Liver (tissue), 9 donors: ENCODE measurements around the gene TEX51. TPM values are rescaled to one million over a fixed set of nuclear protein-coding genes. Genes with fewer than 3 reads are reported as not detected.

Experiments used
- DNase-seq: peaks from one replicate; pipeline ENCODE4 v3.0.0-alpha.2; 2017; ENCODE audit warnings: low spot score
- H3K27ac ChIP-seq, 2 donors: one replicate each; pipeline ENCODE4 v1.7.0; 2013; ENCODE audit warnings: inconsistent platforms in 2 of 2, low read length in 2 of 2, control low read depth in 1 of 2, low read depth in 1 of 2, mild to moderate bottlenecking in 1 of 2
- H3K27me3 ChIP-seq, 4 donors: one replicate each; pipeline versions ENCODE4 v1.6.1 to v1.7.0; 2013; ENCODE audit warnings: low read length in 3 of 4, inconsistent platforms in 1 of 4, mild to moderate bottlenecking in 1 of 4, moderate library complexity in 1 of 4; ENCODE audit not compliant: control insufficient read depth in 4 of 4, insufficient read depth in 4 of 4
- H3K36me3 ChIP-seq, 4 donors: one replicate each; pipeline versions ENCODE4 v1.6.1 to v1.7.0; 2013; ENCODE audit warnings: low read length in 3 of 4, mild to moderate bottlenecking in 3 of 4, low read depth in 1 of 4, moderate library complexity in 1 of 4; ENCODE audit not compliant: control insufficient read depth in 4 of 4, insufficient read depth in 3 of 4
- H3K4me1 ChIP-seq, 4 donors: one replicate each; pipeline versions ENCODE4 v1.6.1 to v1.7.0; 2013; ENCODE audit warnings: low read length in 3 of 4, mild to moderate bottlenecking in 3 of 4, moderate library complexity in 1 of 4; ENCODE audit not compliant: control insufficient read depth in 4 of 4, insufficient read depth in 4 of 4
- H3K4me3 ChIP-seq, 3 donors: one replicate each; pipeline versions ENCODE4 v1.6.1 to v1.7.0; 2013; ENCODE audit warnings: low read length in 3 of 3, control low read depth in 1 of 3, low read depth in 1 of 3, mild to moderate bottlenecking in 1 of 3
- H3K9ac ChIP-seq, 2 donors: one replicate each; pipeline ENCODE4 v1.7.0; 2013; ENCODE audit warnings: low read length in 2 of 2, mild to moderate bottlenecking in 2 of 2, moderate library complexity in 2 of 2, control low read depth in 1 of 2, low read depth in 1 of 2
- H3K9me3 ChIP-seq, 4 donors: one replicate each; pipeline versions ENCODE4 v1.6.1 to v1.7.0; 2013; ENCODE audit warnings: low read length in 3 of 4; ENCODE audit not compliant: control insufficient read depth in 4 of 4
- ATF3 ChIP-seq: IDR thresholded peaks from 2 replicates; pipeline ENCODE4 v1.6.1; 2016; ENCODE audit warnings: antibody characterized with exemption
- EGR1 ChIP-seq, 2 donors: IDR thresholded peaks; 2 replicates each; pipeline ENCODE4 v1.6.1; 2016 to 2018; ENCODE audit warnings: antibody characterized with exemption in 2 of 2, low read depth in 2 of 2
- FOXA1 ChIP-seq: IDR thresholded peaks from 2 replicates; pipeline ENCODE4 v1.6.1; 2016; ENCODE audit warnings: antibody characterized with exemption
- FOXA2 ChIP-seq: IDR thresholded peaks from 2 replicates; pipeline ENCODE4 v1.6.1; 2016; ENCODE audit warnings: antibody characterized with exemption
- GABPA ChIP-seq, 2 donors: IDR thresholded peaks in 1 of 2; conservative IDR thresholded peaks in 1 of 2; 2 replicates each; pipeline ENCODE4 v1.6.1; 2016; ENCODE audit warnings: antibody characterized with exemption in 2 of 2, mild to moderate bottlenecking in 1 of 2, moderate library complexity in 1 of 2
- HNF4A ChIP-seq, 2 donors: conservative IDR thresholded peaks; 2 replicates each; pipeline ENCODE4 v1.6.1; 2016; ENCODE audit warnings: antibody characterized with exemption in 2 of 2, mild to moderate bottlenecking in 2 of 2
- HNF4G ChIP-seq: IDR thresholded peaks from 2 replicates; pipeline ENCODE4 v1.6.1; 2016; ENCODE audit warnings: antibody characterized with exemption
- JUND ChIP-seq, 2 donors: IDR thresholded peaks; 2 replicates each; pipeline ENCODE4 v1.6.1; 2016; ENCODE audit warnings: antibody characterized with exemption in 2 of 2
- MAX ChIP-seq: IDR thresholded peaks from 2 replicates; pipeline ENCODE4 v1.6.1; 2016; ENCODE audit warnings: antibody characterized with exemption
- NR2F2 ChIP-seq: IDR thresholded peaks from 2 replicates; pipeline ENCODE4 v1.6.1; 2016; ENCODE audit warnings: antibody characterized with exemption
- RAD21 ChIP-seq, 2 donors: IDR thresholded peaks; 2 replicates each; pipeline ENCODE4 v1.6.1; 2016; ENCODE audit warnings: antibody characterized with exemption in 2 of 2, mild to moderate bottlenecking in 2 of 2
- RXRA ChIP-seq, 2 donors: IDR thresholded peaks; 2 replicates each; pipeline ENCODE4 v1.6.1; 2017 to 2018; ENCODE audit warnings: antibody characterized with exemption in 2 of 2, mild to moderate bottlenecking in 1 of 2
- SP1 ChIP-seq: IDR thresholded peaks from 2 replicates; pipeline ENCODE4 v1.6.1; 2018; ENCODE audit warnings: antibody characterized with exemption, mild to moderate bottlenecking
- TAF1 ChIP-seq: conservative IDR thresholded peaks from 2 replicates; pipeline ENCODE4 v1.6.1; 2016; ENCODE audit warnings: antibody characterized with exemption, mild to moderate bottlenecking
- YY1 ChIP-seq: IDR thresholded peaks from 2 replicates; pipeline ENCODE4 v1.6.1; 2016; ENCODE audit warnings: antibody characterized with exemption, mild to moderate bottlenecking
- ZBTB33 ChIP-seq: IDR thresholded peaks from 2 replicates; pipeline ENCODE4 v1.6.1; 2016; ENCODE audit warnings: antibody characterized with exemption
- WGBS: extraction: QIAGEN DNeasy Blood & Tissue Kit; methylation state at CpG from one replicate; pipeline ENCODE4 v1.1.7; 2013; 5-methylcytosine and 5-hydroxymethylcytosine counted together
- polyA plus RNA-seq, 2 donors: library from polyadenylated mRNA; stranded (reverse) in 1 of 2; unstranded in 1 of 2; fragments of 200-250 nt in 1 of 2; fragments of >200 nt in 1 of 2; fragmentation: Nextera tagmentation in 1 of 2; extraction: Ambion mirVana in 1 of 2; gene quantifications; one replicate each; pipeline versions ENCODE4 v1.2.1 to v1.2.3, GENCODE V29; 2013 to 2015
- total RNA-seq, 2 donors: library from RNA; depleted of rRNA; stranded (reverse); fragments of >200 nt; gene quantifications; one replicate each; pipeline ENCODE4 v1.2.3, GENCODE V29; 2014
- TF ChIP-seq, protein P1 (sequence below): IDR thresholded peaks from 2 replicates; pipeline ENCODE4 v1.6.1; 2016; ENCODE audit warnings: antibody characterized with exemption, mild to moderate bottlenecking
- donor health status: healthy.
- donor health status: healthy.
- donor health status: healthy.
- donor health status: healthy.
- donor health status: healthy.

The TEX51 gene
- total and polyA plus RNA-seq, 4 donors, result not detected

GRCh38 chr2:126849486-126849885 lies 49.2 kb upstream of the TEX51 start:
- WGBS, result 60% methylated on average over 4 of the region's 4 CpGs
- no peak for TF ChIP-seq YY1
- no peak for TF ChIP-seq GABPA (IDR thresholded peaks at IDR 0.05 in 1 of 2, conservative IDR thresholded peaks at IDR 0.05 in 1 of 2)
- TF ChIP-seq, protein P1, sequence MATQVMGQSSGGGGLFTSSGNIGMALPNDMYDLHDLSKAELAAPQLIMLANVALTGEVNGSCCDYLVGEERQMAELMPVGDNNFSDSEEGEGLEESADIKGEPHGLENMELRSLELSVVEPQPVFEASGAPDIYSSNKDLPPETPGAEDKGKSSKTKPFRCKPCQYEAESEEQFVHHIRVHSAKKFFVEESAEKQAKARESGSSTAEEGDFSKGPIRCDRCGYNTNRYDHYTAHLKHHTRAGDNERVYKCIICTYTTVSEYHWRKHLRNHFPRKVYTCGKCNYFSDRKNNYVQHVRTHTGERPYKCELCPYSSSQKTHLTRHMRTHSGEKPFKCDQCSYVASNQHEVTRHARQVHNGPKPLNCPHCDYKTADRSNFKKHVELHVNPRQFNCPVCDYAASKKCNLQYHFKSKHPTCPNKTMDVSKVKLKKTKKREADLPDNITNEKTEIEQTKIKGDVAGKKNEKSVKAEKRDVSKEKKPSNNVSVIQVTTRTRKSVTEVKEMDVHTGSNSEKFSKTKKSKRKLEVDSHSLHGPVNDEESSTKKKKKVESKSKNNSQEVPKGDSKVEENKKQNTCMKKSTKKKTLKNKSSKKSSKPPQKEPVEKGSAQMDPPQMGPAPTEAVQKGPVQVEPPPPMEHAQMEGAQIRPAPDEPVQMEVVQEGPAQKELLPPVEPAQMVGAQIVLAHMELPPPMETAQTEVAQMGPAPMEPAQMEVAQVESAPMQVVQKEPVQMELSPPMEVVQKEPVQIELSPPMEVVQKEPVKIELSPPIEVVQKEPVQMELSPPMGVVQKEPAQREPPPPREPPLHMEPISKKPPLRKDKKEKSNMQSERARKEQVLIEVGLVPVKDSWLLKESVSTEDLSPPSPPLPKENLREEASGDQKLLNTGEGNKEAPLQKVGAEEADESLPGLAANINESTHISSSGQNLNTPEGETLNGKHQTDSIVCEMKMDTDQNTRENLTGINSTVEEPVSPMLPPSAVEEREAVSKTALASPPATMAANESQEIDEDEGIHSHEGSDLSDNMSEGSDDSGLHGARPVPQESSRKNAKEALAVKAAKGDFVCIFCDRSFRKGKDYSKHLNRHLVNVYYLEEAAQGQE, result no peak
- TF ChIP-seq ZBTB33, result no peak
- no peak for TF ChIP-seq HNF4G
- no peak for TF ChIP-seq TAF1
- no peak for TF ChIP-seq MAX
- no peak for TF ChIP-seq HNF4A (conservative IDR thresholded peaks at IDR 0.05)
- TF ChIP-seq FOXA1, result no peak
- no peak for TF ChIP-seq RXRA (IDR thresholded peaks at IDR 0.05)
- TF ChIP-seq SP1, result no peak
- no peak for TF ChIP-seq NR2F2
- TF ChIP-seq FOXA2, result no peak
- no peak for TF ChIP-seq EGR1 (IDR thresholded peaks at IDR 0.05; ENCODE audit: low read depth in 2 of 2)
- TF ChIP-seq JUND (IDR thresholded peaks at IDR 0.05), result no peak
- no peaks in the 10 kb centered on the region for H3K27me3 ChIP-seq
- no peak overlapping the region for H3K4me3 ChIP-seq
- no peak overlapping the region for H3K27ac ChIP-seq
- H3K4me1 ChIP-seq, result no peaks in the 10 kb centered on the region
- DNase-seq, result no peak
- H3K36me3 ChIP-seq, result no peaks in the 10 kb centered on the region
- no peak overlapping the region for H3K9ac ChIP-seq
- no peaks in the 10 kb centered on the region for H3K9me3 ChIP-seq

- TF ChIP-seq JUND (IDR thresholded peaks at IDR 0.05) (no peak), RAD21 (IDR thresholded peaks at IDR 0.05) (no peak), EGR1 (IDR thresholded peaks at IDR 0.05; ENCODE audit: low read depth in 2 of 2) (no peak), FOXA2 (no peak), ZBTB33 (no peak), YY1 (no peak), TAF1 (no peak), HNF4G (no peak), GABPA (IDR thresholded peaks at IDR 0.05 in 1 of 2, conservative IDR thresholded peaks at IDR 0.05 in 1 of 2) (no peak), ATF3 (no peak)
- TF ChIP-seq, protein P1, result no peak
- WGBS, result 73% methylated on average over 7 of the region's 7 CpGs
- Histone ChIP-seq H3K27ac (no peak overlapping the region), H3K4me3 (no peak overlapping the region), H3K9me3 (no peaks in the 10 kb centered on the region), H3K4me1 (no peaks in the 10 kb centered on the region), H3K36me3 (no peaks in the 10 kb centered on the region), H3K27me3 (no peaks in the 10 kb centered on the region), H3K9ac (no peak overlapping the region)
- DNase-seq, result no peak
These were observed 48.6 kb upstream of the TEX51 start for GRCh38 chr2:126849991-126850535.
